ENCODE measurements around the gene GOLGA5.

DNA sequence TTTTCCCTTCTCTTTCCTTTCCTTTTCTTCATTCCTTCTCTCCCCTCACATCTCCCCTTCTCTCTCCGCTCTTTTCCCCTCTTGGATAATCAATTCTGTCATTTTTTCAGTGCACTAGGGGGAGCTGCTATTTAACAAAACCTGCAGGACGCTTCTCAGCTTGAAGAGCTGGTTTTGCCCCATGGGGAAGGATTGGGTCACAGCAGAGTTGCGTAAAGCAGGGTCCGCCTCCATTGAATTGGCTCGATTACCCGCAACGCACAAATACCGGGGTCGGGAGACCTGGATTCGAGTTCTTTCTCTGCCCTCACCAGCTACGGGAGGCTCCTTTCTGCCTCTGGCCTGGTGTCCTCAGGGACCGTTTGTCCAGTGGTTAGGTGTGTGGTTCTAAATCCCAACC is 86.7 kb downstream of the GOLGA5 start:
- TF ChIP-seq, protein P1, sequence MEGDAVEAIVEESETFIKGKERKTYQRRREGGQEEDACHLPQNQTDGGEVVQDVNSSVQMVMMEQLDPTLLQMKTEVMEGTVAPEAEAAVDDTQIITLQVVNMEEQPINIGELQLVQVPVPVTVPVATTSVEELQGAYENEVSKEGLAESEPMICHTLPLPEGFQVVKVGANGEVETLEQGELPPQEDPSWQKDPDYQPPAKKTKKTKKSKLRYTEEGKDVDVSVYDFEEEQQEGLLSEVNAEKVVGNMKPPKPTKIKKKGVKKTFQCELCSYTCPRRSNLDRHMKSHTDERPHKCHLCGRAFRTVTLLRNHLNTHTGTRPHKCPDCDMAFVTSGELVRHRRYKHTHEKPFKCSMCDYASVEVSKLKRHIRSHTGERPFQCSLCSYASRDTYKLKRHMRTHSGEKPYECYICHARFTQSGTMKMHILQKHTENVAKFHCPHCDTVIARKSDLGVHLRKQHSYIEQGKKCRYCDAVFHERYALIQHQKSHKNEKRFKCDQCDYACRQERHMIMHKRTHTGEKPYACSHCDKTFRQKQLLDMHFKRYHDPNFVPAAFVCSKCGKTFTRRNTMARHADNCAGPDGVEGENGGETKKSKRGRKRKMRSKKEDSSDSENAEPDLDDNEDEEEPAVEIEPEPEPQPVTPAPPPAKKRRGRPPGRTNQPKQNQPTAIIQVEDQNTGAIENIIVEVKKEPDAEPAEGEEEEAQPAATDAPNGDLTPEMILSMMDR (IDR thresholded peaks at IDR 0.05 in 8 of 11, conservative IDR thresholded peaks at IDR 0.05 in 3 of 11) = peak in 1 of 11 experiments; percentile 11
- TF ChIP-seq POLR2A (IDR thresholded peaks at IDR 0.05) = no peak
